HG03108 (cell line): ENCODE data around the gene USP49.

ENCODE experiments used
- ATAC-seq: cut with Tn5 transposase; IDR thresholded peaks from one replicate; pipeline ENCODE4 v1.9.1; 2021; ENCODE audit warnings: moderate library complexity; ENCODE audit not compliant: unreplicated experiment

The USP49 gene

GRCh38 chr6:41931792-41932191 is 36.6 kb upstream of the USP49 start:
- no peak for ATAC-seq

GRCh38 chr6:41929924-41930323 is 34.7 kb upstream of the USP49 start:
- no peak for ATAC-seq

- no peak for ATAC-seq
Measured at GRCh38 chr6:41927253-41927652, 32.1 kb upstream of the USP49 start.

- no peak for ATAC-seq
Measured at GRCh38 chr6:41922154-41922553, 27.0 kb upstream of the USP49 start.

GRCh38 chr6:41921712-41921998 is 26.5 kb upstream of the USP49 start:
- no peak for ATAC-seq

- peak; percentile 85 for ATAC-seq
Measured at GRCh38 chr6:41920921-41921711, 25.9 kb upstream of the USP49 start, which contains the start of the genes BYSL and MED20. Gene BYSL (plus strand): TSS chr6:41921499. CDS start chr6:41921563, 64 bp downstream. Gene MED20 (minus strand): TSS chr6:41921139. CDS start chr6:41921018, 121 bp downstream.

GRCh38 chr6:41917528-41917927 is 22.4 kb upstream of the USP49 start:
- ATAC-seq: no peak

GRCh38 chr6:41914869-41915530 is 19.8 kb upstream of the USP49 start:
- ATAC-seq: no peak

- no peak for ATAC-seq
Measured at GRCh38 chr6:41914343-41914742, 19.2 kb upstream of the USP49 start.

GRCh38 chr6:41909727-41910126 is 14.6 kb upstream of the USP49 start:
- ATAC-seq: no peak

- no peak for ATAC-seq
Measured at GRCh38 chr6:41901882-41902519, 6.8 kb upstream of the USP49 start.

GRCh38 chr6:41900861-41901260 is 5.7 kb upstream of the USP49 start:
- ATAC-seq: no peak

- ATAC-seq: no peak
Measured at GRCh38 chr6:41896281-41896680, 1.1 kb upstream of the USP49 start.

- ATAC-seq: peak; percentile 17
Measured at GRCh38 chr6:41894366-41895299, 542 bp downstream of the USP49 start.

- no peak for ATAC-seq
Measured at GRCh38 chr6:41892921-41893564, 2.1 kb downstream of the USP49 start.

- no peak for ATAC-seq
Measured at GRCh38 chr6:41887331-41887751, 7.8 kb downstream of the USP49 start.

GRCh38 chr6:41885930-41886329 is 9.2 kb downstream of the USP49 start:
- ATAC-seq: no peak

GRCh38 chr6:41884957-41885356 is 10.2 kb downstream of the USP49 start:
- no peak for ATAC-seq

GRCh38 chr6:41881506-41881905 is 13.7 kb downstream of the USP49 start:
- no peak for ATAC-seq

GRCh38 chr6:41878961-41879405 is 16.2 kb downstream of the USP49 start:
- ATAC-seq: no peak
